HG02970 (cell line): ENCODE results near the gene SMAD1.
"Not testable (repeated sequence)": the region's sequence is repeated elsewhere in the genome, so short reads cannot be mapped to it uniquely, and the experiment has no call there.

Source experiments
- ATAC-seq: cut with Tn5 transposase; IDR thresholded peaks from one replicate; pipeline ENCODE4 v1.9.1; 2021; ENCODE audit warnings: mild to moderate bottlenecking, moderate library complexity, moderate number of reproducible peaks; ENCODE audit not compliant: unreplicated experiment, low FRiP score

The SMAD1 gene

DNA sequence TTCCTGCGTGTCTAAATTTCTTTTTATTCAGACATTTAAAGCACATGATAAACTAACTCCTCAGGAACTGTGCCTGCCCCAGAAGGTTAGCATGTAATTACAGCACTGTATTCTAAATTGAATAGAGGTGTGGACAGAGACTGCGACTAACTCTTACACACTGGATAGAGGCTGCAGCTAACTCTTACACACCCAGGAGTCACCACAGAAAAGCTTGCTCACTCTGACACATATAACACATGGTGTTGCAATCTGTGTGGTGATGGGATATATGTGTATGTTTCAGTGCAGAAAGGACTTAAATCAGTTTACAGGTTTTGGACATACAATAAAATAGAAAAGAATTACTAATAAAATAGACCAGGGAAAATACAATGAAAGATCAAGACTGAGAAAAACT lies 41.5 kb downstream of the SMAD1 start:
- ATAC-seq = no peak

DNA sequence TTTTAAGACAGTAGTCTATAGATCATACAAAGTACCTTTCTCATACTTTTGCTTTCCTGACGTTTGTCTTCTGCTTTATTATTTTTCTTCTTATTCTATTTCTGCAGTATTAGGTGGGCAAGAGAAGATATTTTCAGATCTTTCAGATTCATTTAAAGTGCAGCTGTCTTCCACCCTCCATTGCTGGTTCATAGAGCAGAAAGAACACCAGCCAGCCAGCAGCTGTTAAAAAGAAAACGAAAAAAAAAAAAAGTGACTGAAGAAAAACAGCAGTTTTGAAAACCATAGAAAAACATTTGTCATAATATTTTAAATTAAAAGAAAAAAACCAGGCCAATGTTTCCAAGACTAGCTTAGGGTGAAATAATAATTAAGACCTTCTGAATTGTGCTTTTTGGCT lies 42.9 kb downstream of the SMAD1 start:
- no peak for ATAC-seq

DNA sequence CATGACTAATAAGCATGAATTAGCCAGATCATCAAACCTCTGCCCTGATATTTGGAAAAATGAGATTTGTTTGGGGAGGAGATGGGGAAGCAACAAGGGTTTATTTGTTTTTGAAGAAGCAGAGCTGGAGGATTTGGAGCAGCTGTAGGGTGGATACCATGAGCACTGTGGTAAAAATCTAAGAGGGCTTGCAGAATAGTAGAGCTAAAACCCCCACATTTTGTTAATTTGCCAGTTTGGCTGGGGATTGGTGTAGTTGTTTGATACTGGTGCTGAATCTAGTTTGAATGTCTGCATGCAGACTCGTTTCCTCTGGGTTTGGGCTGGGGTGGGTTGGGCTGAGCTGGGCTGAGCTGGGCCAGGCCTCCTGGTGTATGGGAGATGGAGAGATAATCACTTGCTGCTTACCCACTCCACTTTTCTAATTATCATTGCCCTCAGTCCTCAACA lies 43.7 kb downstream of the SMAD1 start:
- no peak for ATAC-seq

DNA sequence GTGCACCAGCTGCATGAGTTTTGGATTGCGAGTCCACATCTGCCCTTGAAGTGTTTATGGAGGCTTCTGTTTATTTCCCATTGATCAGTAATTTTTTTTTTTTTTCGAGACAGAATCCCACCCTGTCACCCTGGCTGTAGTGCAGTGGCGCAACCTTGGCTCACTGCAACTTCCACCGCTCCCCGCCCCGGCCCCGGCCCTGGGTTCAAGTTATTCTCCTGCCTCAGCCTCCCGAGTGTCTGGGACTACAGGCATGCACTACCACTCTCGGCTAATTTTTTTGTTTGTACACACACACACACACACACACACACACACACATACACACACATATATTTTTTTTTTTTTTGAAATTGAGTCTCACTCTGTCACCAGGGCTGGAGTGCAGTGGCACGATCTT lies 46.1 kb downstream of the SMAD1 start:
- no peak for ATAC-seq

DNA sequence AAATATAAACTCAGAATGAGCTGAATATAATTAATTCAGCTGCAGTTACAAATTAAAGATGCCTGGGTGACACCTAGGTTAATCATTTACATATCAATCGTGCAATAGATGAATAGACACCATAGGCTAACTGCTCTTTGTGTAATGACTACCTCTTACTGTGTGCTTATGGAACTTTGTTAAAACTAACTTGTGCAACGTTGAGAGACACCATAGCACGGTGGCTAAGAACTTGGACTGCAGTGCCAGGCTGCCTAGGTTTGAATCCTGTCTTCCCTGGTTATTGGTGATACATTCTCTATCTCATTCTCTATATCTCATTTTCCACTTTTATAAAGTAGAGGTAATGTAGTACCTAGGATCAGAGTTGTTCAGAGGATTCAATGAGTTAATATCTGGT lies 46.9 kb downstream of the SMAD1 start:
- ATAC-seq = no peak

DNA sequence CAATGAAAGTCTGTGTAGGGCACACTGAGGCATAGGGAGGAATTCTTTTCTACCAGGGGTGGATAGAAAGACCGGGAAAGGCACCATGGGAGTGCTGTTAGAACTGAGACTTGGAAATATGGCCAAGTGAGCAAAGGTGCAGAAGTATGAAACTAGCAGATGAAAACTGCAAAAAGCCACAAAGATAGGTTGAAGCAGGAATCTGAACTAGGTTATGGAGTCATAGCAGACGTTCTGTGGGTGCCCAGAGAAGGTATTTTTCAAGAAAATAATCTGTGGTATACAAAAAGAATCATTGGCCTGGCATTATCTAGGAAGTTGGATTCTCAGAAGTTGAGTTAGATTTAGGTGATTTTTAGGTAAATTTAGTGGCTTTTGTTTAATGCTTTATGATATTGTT lies 48.5 kb downstream of the SMAD1 start:
- no peak for ATAC-seq

DNA sequence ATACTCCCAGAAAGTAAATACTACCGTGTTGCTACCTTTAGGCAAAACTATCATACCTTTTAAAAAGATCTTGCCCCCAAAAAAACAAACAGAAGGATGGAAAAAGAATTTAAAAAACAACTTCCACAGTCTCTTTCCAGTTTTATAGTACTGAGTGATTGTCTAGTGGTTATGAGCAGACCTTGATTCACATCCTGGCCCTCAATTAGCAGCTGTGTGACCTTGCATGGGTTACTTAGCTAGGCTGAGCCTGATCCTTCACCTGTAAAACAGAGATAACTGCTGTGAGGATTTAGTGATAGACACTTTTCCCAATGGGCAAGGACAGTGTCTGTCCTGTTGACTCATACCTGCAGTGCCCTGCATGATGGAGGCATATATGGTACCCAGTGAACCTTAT lies 49.0 kb downstream of the SMAD1 start:
- ATAC-seq = no peak

DNA sequence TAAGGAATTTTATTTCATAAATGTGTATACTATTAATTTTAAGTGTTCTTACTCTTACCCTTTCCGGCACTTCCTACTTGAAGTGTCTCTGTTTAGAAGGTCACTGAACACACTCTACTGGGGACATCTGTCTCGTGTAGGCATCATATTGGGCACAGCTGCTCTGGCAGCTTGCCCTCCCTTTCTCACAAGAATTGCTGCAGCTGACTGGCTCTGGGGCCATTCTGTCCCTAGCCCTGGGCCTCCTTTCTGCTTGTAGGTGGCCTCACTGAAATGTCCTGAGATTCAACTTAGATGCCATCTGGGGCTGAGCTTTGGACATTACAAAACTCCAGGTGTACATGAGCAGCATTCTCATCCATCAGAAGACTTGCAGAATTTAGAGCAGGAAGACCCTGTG lies 49.6 kb downstream of the SMAD1 start:
- ATAC-seq = no peak

DNA sequence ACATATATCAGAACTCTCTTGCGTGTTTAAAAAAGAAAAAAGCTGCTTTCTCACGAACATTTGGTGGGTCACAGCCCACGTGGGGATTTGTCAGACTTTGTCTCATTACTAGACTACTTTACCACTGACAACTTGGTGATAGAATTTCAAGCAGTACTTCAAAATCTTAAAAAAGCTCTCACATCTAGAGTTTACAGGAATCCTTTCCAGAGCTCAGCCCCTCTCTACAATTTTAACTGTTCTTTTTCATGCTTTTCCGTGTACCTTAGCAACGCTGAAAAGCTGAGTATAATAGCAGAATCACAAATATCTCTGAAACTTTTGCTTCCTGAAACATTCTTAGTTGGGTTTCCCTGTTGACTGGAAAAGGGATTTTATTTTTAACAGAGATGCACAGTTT lies 50.2 kb downstream of the SMAD1 start:
- ATAC-seq = no peak

DNA sequence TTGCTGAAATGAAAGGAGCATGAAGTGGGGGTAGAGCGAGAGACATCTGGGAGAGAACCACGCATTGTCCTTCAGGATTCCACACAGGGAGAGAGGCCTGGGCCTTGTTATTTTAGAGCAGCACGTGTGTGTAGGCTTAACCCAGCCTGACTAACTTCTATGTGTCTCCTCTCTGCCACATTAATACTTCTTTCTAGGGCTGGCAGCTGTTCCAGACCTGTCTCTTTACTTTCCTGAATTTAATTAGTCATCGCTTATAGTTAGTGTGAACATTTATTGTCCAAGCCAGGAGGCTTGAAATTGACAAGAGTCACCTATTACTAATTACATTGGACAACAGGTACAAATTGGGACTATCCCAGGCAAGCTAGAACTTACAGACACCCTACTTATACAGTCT lies 51.3 kb downstream of the SMAD1 start:
- no peak for ATAC-seq

DNA sequence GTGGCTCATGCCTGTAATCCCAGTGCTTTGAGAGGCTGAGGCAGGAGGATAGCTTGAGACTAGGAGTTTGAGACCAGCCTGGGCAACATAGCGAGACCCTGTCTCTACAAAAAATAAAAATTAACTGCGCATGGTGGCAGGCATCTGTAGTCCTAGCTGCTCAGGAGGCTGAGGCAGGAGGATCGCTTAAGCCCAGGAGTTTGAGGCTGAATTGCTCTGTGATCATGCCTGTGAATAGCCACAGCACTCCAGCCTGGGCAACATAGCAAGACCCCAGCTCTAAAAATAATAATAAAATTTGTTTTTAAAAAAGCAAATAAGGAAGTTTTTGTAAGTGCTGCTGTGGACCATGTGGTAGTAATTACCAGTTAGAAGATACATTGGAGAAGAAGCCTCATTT lies 51.8 kb downstream of the SMAD1 start:
- not testable (repeated sequence) for ATAC-seq

DNA sequence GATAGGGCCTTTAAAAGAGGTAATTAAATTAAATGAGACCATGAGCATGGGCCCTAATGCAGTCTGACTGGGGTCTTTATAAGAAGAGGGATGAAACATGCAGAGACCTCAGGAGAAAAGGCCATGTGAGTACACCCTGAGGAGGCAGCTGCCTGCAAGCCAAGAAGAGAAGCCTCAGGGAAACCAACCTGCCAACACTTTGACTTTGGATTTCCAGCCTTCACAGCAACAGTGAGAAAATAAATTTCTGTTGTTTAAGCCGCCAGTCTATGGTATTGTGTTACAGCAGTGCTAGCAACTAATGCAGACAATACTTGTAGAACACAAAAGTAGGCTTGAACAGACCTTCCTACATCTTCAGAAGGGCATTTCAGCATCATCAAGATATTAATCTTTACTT lies 52.3 kb downstream of the SMAD1 start:
- no peak for ATAC-seq

DNA sequence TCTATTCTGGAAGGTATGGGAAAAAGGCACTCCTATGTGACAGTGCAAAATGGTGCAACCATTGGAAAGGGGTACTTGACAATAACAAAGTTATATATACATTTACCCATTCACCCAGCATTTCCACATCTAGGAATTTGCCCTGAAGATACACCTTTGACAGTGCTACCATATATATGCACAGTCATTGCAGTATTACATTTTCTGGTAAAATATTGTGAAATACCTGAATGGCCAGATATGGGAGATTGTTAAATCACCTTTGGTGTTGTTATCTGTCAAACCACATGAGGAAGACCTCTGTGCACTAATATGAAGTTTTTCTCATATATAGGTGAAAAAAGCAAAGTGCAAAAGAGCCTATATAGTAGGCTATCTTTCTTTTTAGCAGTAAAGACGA lies 53.5 kb downstream of the SMAD1 start:
- ATAC-seq = no peak

DNA sequence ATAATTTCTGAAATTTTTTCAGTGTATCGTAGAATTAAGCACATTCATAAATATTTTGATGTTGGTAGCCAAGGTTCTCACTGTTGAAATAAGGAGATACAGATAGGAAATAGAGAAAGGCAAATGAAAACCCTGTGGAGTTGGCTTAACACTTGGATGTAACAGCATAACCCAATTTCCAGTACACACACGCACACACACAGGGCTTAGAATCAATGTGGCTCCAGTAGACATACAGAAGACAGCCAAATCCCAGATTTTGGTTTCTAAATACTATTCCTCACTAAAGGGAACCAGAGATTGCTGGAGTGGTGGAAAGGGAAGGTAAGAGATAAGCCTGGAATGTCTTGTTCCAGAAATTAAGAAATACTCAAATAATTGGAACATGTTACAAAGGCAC lies 54.4 kb downstream of the SMAD1 start:
- ATAC-seq = no peak

DNA sequence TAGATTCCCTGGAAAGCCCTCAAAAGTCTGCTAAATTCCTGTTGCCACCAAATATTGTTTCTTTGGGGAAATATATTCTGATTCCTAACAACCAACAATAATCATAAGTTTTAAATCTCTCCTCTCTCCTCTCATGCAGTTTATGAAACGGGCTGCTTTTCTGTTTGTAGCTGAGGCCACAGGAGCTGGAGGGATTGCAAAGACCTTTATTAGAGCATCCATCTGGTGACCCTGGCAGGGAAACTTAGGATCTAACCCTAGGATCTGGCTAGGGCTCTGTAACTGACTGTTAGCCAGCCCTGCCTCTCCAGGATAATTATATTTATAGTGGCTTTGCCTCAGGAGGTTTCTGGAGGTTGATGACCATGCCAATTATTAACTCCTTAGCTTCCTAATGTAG lies 56.9 kb downstream of the SMAD1 start:
- ATAC-seq = no peak

DNA sequence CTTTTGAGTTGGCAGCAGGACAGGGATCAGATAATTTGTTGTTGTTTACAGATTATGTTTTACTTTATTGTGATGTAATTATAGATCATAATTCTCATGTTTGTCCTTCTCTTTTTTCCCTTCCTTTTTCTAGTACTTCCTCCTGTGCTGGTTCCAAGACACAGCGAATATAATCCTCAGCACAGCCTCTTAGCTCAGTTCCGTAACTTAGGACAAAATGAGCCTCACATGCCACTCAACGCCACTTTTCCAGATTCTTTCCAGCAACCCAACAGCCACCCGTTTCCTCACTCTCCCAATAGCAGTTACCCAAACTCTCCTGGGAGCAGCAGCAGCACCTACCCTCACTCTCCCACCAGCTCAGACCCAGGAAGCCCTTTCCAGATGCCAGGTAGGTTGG lies 58.0 kb downstream of the SMAD1 start:
- no peak for ATAC-seq

DNA sequence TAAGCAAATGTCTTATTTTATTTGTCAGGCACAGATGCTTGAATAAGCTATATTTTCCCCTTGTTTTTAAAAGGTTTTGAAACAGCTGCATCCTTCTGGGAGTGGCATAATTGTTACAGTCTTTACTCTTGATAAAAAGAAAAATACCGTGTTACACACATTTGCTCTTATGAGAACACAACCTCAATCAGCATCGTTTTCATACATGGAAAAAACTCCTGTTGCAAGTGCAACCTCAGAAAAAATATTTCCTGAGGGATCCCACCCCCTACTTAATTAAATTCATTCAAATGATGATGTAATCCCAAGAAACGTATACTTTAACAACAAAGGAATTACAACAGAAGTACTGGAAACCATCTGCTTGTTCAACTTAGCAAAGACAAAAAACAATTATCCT lies 58.6 kb downstream of the SMAD1 start:
- no peak for ATAC-seq

DNA sequence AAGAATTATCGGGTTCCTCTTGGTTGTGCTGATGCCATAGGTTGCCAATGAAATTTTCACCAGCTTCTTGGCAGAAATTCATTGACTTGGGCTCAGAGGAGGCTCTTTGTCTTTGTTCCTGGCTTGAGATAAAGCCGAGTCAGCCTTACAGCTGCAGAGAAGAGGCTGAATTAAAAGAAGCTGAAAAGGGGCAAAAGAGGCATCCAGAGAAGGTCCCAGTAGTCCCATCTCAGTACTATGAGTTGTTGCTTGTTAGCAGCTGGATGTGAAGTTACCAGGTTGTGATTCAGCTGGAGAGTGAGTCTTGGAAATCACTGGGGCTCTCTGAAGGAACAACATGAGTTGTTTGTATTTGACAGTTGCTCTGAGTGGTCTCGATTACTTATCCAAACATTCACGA lies 59.7 kb downstream of the SMAD1 start:
- ATAC-seq = no peak

DNA sequence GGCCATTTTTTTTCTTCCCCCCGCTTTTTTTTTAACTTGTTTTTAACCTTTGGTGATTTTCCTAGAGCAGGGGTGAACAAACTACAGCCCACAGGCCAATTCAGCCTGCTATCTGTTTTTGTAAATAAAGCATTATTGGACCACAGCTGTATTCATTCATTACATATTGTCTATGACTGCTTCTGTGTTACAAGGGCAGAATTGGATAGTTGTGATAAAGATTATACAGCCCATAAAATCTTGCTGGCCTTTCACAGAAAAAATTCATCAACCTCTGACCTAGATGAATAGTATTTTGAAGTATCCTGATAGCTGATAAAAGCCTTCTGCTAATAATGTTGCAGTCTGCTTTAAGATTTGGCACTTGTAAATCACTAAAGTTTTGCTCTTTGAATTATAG lies 63.4 kb downstream of the SMAD1 start:
- no peak for ATAC-seq

DNA sequence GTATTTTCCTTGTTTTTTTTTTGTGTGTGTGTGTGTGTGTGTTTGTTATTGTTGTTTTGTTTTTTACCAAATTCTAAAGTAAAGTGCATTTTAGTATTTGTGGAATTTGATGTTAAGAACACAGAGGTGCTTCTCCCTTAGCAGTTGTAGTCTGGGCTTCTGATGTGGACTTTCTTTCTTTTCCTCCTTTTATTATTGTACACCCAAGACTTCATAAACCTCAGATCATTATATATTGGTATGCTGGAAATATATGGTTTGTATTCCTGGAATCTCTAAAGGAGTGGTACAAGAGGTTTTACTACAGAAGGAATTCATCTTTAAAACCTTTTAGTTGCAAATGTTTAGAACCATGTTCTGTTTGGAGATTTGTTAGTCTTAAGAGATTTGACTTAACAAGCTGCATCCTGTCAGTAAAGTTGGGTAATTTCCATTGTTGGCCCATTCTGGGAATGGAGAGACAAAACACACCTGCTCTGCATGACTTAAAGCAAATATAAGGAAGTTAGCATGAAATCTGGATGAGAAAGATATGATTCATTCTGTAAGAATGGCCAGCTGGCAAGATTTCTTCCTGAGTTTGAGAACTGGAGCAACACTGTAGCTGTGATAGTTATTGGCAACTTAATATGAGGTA lies 64.0 kb downstream of the SMAD1 start:
- no peak for ATAC-seq

DNA sequence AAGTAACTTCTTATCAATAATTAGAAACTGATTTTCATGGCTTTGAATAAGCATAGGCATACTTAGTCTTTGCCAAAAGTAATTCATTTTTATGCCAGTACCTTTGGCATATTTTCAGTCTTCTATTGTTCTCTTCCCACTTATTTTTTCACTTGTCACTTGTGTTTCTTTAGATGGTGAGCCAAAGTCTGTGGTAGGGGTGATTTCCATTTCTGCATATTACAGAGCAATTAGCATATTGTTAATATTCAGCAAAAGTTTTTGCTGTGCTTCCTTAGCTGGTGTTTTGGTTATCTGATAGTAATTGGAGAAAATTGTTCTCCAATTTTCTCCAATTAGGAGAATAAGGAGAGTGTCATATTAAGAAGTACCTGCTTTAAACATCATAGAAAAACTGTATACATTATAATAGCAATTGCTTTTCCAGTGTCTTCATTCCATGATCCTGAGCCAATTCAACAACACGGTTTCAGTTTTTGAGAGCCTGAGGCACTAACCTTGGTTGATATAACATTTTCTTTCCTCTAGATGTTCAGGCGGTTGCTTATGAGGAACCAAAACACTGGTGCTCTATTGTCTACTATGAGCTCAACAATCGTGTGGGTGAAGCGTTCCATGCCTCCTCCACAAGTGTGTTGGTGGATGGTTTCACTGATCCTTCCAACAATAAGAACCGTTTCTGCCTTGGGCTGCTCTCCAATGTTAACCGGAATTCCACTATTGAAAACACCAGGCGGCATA lies 64.7 kb downstream of the SMAD1 start:
- ATAC-seq = no peak

DNA sequence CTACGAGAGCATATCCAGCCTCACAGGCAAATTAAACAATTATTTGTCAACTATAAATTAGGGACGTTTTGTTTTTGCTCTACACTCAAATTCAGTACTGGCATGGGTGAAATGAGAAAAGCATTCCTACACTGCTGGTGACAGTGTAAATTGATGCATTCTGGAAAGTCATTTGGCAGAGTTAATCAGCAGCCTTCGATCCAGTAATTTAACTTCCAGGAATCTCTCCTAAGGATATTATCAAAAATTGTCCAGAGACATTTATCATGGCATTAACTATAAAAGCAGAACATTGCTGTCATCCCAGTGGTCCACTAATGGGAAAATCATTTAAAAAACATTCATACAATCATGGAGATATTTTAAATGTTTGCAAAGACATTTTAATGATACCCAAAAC lies 70.0 kb downstream of the SMAD1 start:
- ATAC-seq = no peak
